Right lobe of liver (tissue), 4 donors: ENCODE data around the gene UQCRQ.

ENCODE experiments used
- CTCF ChIP-seq, 4 donors: fragments of 200-600 bp in 3 of 4; fragments of 450-650 bp in 1 of 4; IDR thresholded peaks; one replicate each; pipeline versions ENCODE4 v1.5.1 to v1.8.0; 2016 to 2022; ENCODE audit warnings: antibody characterized with exemption in 4 of 4, mild to moderate bottlenecking in 2 of 4
- POLR2A ChIP-seq: fragments of 450-650 bp; IDR thresholded peaks from one replicate; pipeline ENCODE4 v1.6.1; 2017; ENCODE audit warnings: antibody characterized with exemption, mild to moderate bottlenecking
- donor health status: DM: no; HTN: no; CAD: no.
- donor health status: DM: no; HTN: no; CAD: no.
- donor health status: DM: no; HTN: yes; CAD: no.

GRCh38 chr5:132839426-132840301 lies 26.8 kb upstream of the UQCRQ start:
- no peak for TF ChIP-seq CTCF (IDR thresholded peaks at IDR 0.05)
- TF ChIP-seq POLR2A = peak; percentile 85
